ENCODE data around the gene TM6SF1. TPM values are rescaled to one million over a fixed set of nuclear protein-coding genes. Genes with fewer than 3 reads are reported as not detected.
"Not testable (repeated sequence)": the region's sequence is repeated elsewhere in the genome, so short reads cannot be mapped to it uniquely, and the experiment has no call there.

TM6SF1 gene
- total RNA-seq, 2 donors from 2014 or later: 1.3 to 4.7 TPM

DNA sequence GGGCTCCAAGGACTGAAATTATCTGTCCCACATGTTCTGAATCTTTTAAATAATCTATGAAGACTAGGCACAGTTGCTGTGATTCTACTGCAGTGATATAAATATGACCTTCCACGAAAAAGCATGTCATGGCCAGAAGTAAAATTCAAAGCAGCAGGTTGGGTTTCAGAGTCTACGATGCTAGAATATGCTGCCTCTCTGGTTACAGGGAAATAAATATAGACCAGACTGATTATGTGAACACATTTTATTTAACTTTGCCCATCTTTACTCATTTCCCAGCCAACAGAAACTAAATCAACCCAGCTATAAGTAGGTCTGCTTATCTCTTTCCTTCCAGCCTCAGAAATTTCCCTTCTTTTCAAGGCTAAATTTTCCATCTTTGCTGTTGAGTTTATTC lies 19.9 kb upstream of the TM6SF1 start:
- TF ChIP-seq CTCF (IDR thresholded peaks at IDR 0.05) (no peak), POLR2A (IDR thresholded peaks at IDR 0.05) (no peak), POLR2AphosphoS5 (IDR thresholded peaks at IDR 0.05) (no peak)
- 46% methylated on average over 2 of the region's 2 CpGs for WGBS
- no peaks in the 10 kb centered on the region for H3K27me3 ChIP-seq (replicated peaks; ENCODE audit: insufficient read depth)
- no peaks in the 10 kb centered on the region for H3K36me3 ChIP-seq
- H3K4me1 ChIP-seq (replicated peaks): no peaks in the 10 kb centered on the region
- intact Hi-C loops (cut with DNase I): no loop called here
- H3K27ac ChIP-seq: no peak overlapping the region
- H3K9me3 ChIP-seq: no peaks in the 10 kb centered on the region
- no peak overlapping the region for H3K4me3 ChIP-seq
- DNase-seq (ENCODE audit: low spot score): no peak

GRCh38 chr15:83088876-83089275 lies 18.6 kb upstream of the TM6SF1 start:
- H3K27ac ChIP-seq: no peak overlapping the region
- 75% methylated on average over 2 of the region's 2 CpGs for WGBS
- H3K36me3 ChIP-seq: no peaks in the 10 kb centered on the region
- no peak overlapping the region for H3K4me3 ChIP-seq
- H3K9me3 ChIP-seq: no peaks in the 10 kb centered on the region
- TF ChIP-seq POLR2AphosphoS5 (IDR thresholded peaks at IDR 0.05) (no peak), CTCF (IDR thresholded peaks at IDR 0.05) (no peak), POLR2A (IDR thresholded peaks at IDR 0.05) (no peak)
- no peak for DNase-seq (ENCODE audit: low spot score)
- H3K27me3 ChIP-seq (replicated peaks; ENCODE audit: insufficient read depth): no peaks in the 10 kb centered on the region
- intact Hi-C loops (cut with DNase I): no loop called here
- H3K4me1 ChIP-seq (replicated peaks): no peaks in the 10 kb centered on the region

GRCh38 chr15:83090465-83090864 lies 17.0 kb upstream of the TM6SF1 start:
- TF ChIP-seq POLR2A (IDR thresholded peaks at IDR 0.05): no peak
- no peak for TF ChIP-seq CTCF (IDR thresholded peaks at IDR 0.05)
- no peak for TF ChIP-seq POLR2AphosphoS5 (IDR thresholded peaks at IDR 0.05)
- intact Hi-C loops (cut with DNase I): no loop called here
- no peak for DNase-seq (ENCODE audit: low spot score)
- H3K4me3 ChIP-seq: no peak overlapping the region
- WGBS: 69% methylated on average over 4 of the region's 4 CpGs
- no peak overlapping the region for H3K27ac ChIP-seq
- H3K9me3 ChIP-seq: no peaks in the 10 kb centered on the region
- H3K4me1 ChIP-seq (replicated peaks): no peaks in the 10 kb centered on the region
- no peaks in the 10 kb centered on the region for H3K36me3 ChIP-seq
- H3K27me3 ChIP-seq (replicated peaks; ENCODE audit: insufficient read depth): no peaks in the 10 kb centered on the region

GRCh38 chr15:83091965-83092308 lies 15.5 kb upstream of the TM6SF1 start:
- H3K4me1 ChIP-seq (replicated peaks); H3K36me3 ChIP-seq; DNase-seq (ENCODE audit: low spot score); H3K27ac ChIP-seq; intact Hi-C loops (cut with DNase I); H3K4me3 ChIP-seq; H3K9me3 ChIP-seq; H3K27me3 ChIP-seq (replicated peaks; ENCODE audit: insufficient read depth): not testable (repeated sequence)
- 86% methylated on average over 3 of the region's 3 CpGs for WGBS

DNA sequence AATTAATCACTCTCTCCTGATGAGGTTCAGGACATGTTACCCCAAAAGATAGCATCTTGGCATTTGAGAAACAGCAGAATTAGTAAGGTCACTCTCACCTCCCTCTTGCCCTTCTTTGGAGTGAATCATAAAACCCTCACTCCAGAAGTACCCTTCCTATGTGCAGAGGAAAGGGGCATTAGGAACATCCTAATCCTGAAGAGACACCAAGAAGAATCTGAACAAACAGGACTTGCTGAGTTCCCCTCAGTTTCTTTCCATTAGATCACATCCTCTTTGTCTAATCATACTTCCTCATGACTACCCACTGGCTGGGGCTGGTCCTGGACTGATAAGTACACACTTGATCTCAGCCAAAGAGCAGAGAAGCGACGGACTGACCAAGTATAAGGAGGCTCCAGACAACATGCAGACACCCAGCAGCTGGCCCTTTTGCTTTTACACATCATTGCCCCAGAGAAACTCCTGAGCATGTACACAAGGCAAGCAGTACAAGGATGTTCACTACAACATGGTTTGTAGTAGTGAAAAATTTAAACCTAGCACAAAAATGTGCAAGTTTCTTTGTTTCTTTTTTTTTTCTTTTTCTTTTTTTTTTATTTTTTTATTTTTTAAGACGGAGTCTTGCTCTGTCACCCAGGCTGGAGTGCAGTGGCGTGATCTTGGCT lies 15.0 kb upstream of the TM6SF1 start:
- intact Hi-C loops (cut with DNase I): no loop called here
- H3K4me3 ChIP-seq: no peak overlapping the region
- H3K4me1 ChIP-seq (replicated peaks): no peaks in the 10 kb centered on the region
- no peaks in the 10 kb centered on the region for H3K9me3 ChIP-seq
- TF ChIP-seq CTCF (IDR thresholded peaks at IDR 0.05) (no peak), POLR2A (IDR thresholded peaks at IDR 0.05) (no peak), POLR2AphosphoS5 (IDR thresholded peaks at IDR 0.05) (peak; percentile 15)
- no peak overlapping the region for H3K27ac ChIP-seq
- H3K36me3 ChIP-seq: no peaks in the 10 kb centered on the region
- WGBS: 62% methylated on average over 4 of the region's 4 CpGs
- H3K27me3 ChIP-seq (replicated peaks; ENCODE audit: insufficient read depth): no peaks in the 10 kb centered on the region
- DNase-seq (ENCODE audit: low spot score): no peak
